K562 (cell line): ENCODE data around the gene YIF1A. TPM values are rescaled to one million over a fixed set of nuclear protein-coding genes. Genes with fewer than 3 reads are reported as not detected.
A peak's percentile ranks its signal among the peaks of the same experiment; 100 is the strongest.

ENCODE experiments used
- BDP1 ChIP-seq: IDR thresholded peaks from 3 replicates; pipeline ENCODE4 v1.6.1; 2011; ENCODE audit not compliant: insufficient read length, insufficient read depth
- ETS2 ChIP-seq: IDR thresholded peaks from 2 replicates; pipeline ENCODE4 v1.6.1; 2016; ENCODE audit warnings: borderline replicate concordance, missing genetic modification characterization, mild to moderate bottlenecking, moderate library complexity, missing compliant biosample characterization; ENCODE audit not compliant: poor library complexity, severe bottlenecking
- KAT7 ChIP-seq: sonication (generic); formaldehyde crosslinking; IDR thresholded peaks from 2 replicates; pipeline ENCODE4 v1.8.0; 2022; ENCODE audit warnings: missing genetic modification reagents, mild to moderate bottlenecking, borderline replicate concordance
- MBD2 ChIP-seq: sonication (generic); IDR thresholded peaks from 2 replicates; pipeline ENCODE4 v1.6.1; 2016; ENCODE audit warnings: low read depth, borderline replicate concordance
- SRF ChIP-seq, 2 experiments: fragments of 250-450, 450-650 bp in 1 of 2; sonication (Bioruptor Pico) in 1 of 2; sonication (generic) in 1 of 2; formaldehyde crosslinking; IDR thresholded peaks; 2 replicates each; pipeline versions ENCODE4 v1.5.0 to v1.5.1; 2020 to 2022; ENCODE audit warnings: mild to moderate bottlenecking in 1 of 2, missing genetic modification reagents in 1 of 2
- polyA plus RNA-seq, 8 experiments: library from polyadenylated mRNA; depleted of rRNA in 4 of 8; stranded (reverse) in 5 of 8; unstranded in 3 of 8; fragments of >200 nt; fragmentation: Nextera tagmentation in 2 of 8; fragmentation: Illumina TruSeq in 1 of 8; extraction: Ambion mirVana in 2 of 8; extraction: Trizol in 1 of 8; gene quantifications; 2 replicates each; pipeline versions ENCODE4 v1.2.1 to v1.2.3, GENCODE V29; 2011 to 2014; ENCODE audit warnings: inconsistent platforms in 1 of 8, missing spikeins in 1 of 8
- total RNA-seq, 7 experiments: library from RNA; depleted of rRNA in 6 of 7; stranded (reverse); fragments of >200 nt in 6 of 7; fragmentation: Illumina TruSeq in 2 of 7; extraction: Trizol in 2 of 7; gene quantifications; 2 replicates each; pipeline versions ENCODE4 v1.2.1 to v1.2.3, GENCODE V29; 2011 to 2021; ENCODE audit warnings: low replicate concordance in 1 of 7
- TF ChIP-seq, protein P1 (sequence below), 2 experiments: IDR thresholded peaks; 2 replicates each; pipeline ENCODE4 v1.6.1; 2011; ENCODE audit warnings: borderline replicate concordance in 1 of 2, control low read depth in 1 of 2, low read depth in 1 of 2, low read length in 1 of 2, mild to moderate bottlenecking in 1 of 2, mixed read lengths in 1 of 2, moderate library complexity in 1 of 2; ENCODE audit not compliant: insufficient read depth in 1 of 2, insufficient read length in 1 of 2, poor library complexity in 1 of 2, severe bottlenecking in 1 of 2; ENCODE audit errors: extremely low read depth in 1 of 2
- TF ChIP-seq, protein P2 (sequence below): fragments of 450-650 bp; formaldehyde crosslinking; IDR thresholded peaks from 2 replicates; pipeline ENCODE4 v1.4.0; 2020; ENCODE audit warnings: mild to moderate bottlenecking
- TF ChIP-seq, protein P3 (sequence below): sonication (generic); formaldehyde crosslinking; IDR thresholded peaks from 2 replicates; pipeline ENCODE4 v1.8.1; 2023; ENCODE audit warnings: missing genetic modification reagents, mild to moderate bottlenecking, borderline replicate concordance
- TF ChIP-seq, protein P4 (sequence below): fragments of 450-650 bp; IDR thresholded peaks from 2 replicates; pipeline ENCODE4 v1.6.1; 2016; ENCODE audit warnings: low read depth

The YIF1A gene
- total and polyA plus RNA-seq, 9 of the 15 experiments (the other 6 are each of a cell fraction or from before 2014, with no cell fraction given) = 8.6 to 121 (median 77.2) TPM

DNA sequence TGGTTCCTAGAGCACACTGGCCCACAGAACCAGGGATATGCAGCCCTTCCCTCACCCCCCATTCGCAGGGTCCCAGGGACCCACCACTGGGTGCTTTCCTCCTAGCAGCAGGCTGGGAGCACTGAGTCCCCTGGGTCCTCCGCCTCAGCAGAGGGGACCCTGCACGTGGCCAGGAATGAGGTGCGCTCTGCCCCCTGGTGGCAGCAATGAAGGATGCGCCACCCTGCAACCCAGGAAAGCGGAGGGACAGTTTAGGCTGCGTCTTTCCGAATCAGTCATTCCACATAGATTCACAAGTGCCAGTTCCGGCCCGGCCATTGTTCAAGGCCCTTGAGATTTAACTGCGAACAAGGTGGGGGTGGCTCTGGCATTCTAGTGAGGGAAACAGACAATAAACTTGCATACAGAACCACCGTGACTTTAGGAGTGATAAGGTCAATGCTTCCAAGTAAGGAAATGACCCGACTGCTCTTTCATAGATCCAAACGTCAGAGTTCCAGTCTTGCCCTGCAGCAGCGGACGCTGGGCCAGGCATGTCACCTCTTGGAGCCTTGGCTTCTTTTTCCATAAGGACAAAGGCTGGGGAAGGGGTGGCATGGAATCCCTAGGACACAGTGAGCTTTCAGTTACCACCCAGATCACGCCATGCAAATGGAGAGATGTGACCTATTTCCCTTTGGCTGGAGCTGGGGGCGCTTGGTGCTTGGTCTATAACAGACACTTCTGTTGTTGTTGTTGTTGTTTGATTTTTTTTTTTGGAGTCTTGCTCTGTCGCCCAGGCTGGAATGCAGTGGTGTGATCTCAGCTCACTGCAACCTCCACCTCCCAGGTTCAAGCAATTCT is 39.6 kb upstream of the YIF1A start (continued):
- TF ChIP-seq, protein P1, sequence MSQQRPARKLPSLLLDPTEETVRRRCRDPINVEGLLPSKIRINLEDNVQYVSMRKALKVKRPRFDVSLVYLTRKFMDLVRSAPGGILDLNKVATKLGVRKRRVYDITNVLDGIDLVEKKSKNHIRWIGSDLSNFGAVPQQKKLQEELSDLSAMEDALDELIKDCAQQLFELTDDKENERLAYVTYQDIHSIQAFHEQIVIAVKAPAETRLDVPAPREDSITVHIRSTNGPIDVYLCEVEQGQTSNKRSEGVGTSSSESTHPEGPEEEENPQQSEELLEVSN (IDR thresholded peaks at IDR 0.05; ENCODE audit: borderline replicate concordance in 1 of 2, extremely low read depth in 1 of 2, insufficient read depth in 1 of 2, insufficient read length in 1 of 2, low read depth in 1 of 2, low read length in 1 of 2, poor library complexity in 1 of 2, severe bottlenecking in 1 of 2) = peak; percentile 87 to 88
- TF ChIP-seq SRF (CRISPR knock-in tag; IDR thresholded peaks at IDR 0.05) (peak in 1 of 2 experiments; percentile 32; a peak in 1 of 4 replicates), KAT7 (CRISPR knock-in tag) (peak; percentile 48; the same call in 1 of the 2 replicates), ETS2 (tag) (no peak), BDP1 (no peak), MBD2 (no peak)
- TF ChIP-seq, protein P2, sequence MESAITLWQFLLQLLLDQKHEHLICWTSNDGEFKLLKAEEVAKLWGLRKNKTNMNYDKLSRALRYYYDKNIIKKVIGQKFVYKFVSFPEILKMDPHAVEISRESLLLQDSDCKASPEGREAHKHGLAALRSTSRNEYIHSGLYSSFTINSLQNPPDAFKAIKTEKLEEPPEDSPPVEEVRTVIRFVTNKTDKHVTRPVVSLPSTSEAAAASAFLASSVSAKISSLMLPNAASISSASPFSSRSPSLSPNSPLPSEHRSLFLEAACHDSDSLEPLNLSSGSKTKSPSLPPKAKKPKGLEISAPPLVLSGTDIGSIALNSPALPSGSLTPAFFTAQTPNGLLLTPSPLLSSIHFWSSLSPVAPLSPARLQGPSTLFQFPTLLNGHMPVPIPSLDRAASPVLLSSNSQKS = no peak
- TF ChIP-seq, protein P3, sequence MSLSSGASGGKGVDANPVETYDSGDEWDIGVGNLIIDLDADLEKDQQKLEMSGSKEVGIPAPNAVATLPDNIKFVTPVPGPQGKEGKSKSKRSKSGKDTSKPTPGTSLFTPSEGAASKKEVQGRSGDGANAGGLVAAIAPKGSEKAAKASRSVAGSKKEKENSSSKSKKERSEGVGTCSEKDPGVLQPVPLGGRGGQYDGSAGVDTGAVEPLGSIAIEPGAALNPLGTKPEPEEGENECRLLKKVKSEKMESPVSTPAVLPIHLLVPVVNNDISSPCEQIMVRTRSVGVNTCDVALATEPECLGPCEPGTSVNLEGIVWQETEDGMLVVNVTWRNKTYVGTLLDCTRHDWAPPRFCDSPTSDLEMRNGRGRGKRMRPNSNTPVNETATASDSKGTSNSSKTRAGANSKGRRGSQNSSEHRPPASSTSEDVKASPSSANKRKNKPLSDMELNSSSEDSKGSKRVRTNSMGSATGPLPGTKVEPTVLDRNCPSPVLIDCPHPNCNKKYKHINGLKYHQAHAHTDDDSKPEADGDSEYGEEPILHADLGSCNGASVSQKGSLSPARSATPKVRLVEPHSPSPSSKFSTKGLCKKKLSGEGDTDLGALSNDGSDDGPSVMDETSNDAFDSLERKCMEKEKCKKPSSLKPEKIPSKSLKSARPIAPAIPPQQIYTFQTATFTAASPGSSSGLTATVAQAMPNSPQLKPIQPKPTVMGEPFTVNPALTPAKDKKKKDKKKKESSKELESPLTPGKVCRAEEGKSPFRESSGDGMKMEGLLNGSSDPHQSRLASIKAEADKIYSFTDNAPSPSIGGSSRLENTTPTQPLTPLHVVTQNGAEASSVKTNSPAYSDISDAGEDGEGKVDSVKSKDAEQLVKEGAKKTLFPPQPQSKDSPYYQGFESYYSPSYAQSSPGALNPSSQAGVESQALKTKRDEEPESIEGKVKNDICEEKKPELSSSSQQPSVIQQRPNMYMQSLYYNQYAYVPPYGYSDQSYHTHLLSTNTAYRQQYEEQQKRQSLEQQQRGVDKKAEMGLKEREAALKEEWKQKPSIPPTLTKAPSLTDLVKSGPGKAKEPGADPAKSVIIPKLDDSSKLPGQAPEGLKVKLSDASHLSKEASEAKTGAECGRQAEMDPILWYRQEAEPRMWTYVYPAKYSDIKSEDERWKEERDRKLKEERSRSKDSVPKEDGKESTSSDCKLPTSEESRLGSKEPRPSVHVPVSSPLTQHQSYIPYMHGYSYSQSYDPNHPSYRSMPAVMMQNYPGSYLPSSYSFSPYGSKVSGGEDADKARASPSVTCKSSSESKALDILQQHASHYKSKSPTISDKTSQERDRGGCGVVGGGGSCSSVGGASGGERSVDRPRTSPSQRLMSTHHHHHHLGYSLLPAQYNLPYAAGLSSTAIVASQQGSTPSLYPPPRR (CRISPR knock-in tag) = no peak
- TF ChIP-seq, protein P4, sequence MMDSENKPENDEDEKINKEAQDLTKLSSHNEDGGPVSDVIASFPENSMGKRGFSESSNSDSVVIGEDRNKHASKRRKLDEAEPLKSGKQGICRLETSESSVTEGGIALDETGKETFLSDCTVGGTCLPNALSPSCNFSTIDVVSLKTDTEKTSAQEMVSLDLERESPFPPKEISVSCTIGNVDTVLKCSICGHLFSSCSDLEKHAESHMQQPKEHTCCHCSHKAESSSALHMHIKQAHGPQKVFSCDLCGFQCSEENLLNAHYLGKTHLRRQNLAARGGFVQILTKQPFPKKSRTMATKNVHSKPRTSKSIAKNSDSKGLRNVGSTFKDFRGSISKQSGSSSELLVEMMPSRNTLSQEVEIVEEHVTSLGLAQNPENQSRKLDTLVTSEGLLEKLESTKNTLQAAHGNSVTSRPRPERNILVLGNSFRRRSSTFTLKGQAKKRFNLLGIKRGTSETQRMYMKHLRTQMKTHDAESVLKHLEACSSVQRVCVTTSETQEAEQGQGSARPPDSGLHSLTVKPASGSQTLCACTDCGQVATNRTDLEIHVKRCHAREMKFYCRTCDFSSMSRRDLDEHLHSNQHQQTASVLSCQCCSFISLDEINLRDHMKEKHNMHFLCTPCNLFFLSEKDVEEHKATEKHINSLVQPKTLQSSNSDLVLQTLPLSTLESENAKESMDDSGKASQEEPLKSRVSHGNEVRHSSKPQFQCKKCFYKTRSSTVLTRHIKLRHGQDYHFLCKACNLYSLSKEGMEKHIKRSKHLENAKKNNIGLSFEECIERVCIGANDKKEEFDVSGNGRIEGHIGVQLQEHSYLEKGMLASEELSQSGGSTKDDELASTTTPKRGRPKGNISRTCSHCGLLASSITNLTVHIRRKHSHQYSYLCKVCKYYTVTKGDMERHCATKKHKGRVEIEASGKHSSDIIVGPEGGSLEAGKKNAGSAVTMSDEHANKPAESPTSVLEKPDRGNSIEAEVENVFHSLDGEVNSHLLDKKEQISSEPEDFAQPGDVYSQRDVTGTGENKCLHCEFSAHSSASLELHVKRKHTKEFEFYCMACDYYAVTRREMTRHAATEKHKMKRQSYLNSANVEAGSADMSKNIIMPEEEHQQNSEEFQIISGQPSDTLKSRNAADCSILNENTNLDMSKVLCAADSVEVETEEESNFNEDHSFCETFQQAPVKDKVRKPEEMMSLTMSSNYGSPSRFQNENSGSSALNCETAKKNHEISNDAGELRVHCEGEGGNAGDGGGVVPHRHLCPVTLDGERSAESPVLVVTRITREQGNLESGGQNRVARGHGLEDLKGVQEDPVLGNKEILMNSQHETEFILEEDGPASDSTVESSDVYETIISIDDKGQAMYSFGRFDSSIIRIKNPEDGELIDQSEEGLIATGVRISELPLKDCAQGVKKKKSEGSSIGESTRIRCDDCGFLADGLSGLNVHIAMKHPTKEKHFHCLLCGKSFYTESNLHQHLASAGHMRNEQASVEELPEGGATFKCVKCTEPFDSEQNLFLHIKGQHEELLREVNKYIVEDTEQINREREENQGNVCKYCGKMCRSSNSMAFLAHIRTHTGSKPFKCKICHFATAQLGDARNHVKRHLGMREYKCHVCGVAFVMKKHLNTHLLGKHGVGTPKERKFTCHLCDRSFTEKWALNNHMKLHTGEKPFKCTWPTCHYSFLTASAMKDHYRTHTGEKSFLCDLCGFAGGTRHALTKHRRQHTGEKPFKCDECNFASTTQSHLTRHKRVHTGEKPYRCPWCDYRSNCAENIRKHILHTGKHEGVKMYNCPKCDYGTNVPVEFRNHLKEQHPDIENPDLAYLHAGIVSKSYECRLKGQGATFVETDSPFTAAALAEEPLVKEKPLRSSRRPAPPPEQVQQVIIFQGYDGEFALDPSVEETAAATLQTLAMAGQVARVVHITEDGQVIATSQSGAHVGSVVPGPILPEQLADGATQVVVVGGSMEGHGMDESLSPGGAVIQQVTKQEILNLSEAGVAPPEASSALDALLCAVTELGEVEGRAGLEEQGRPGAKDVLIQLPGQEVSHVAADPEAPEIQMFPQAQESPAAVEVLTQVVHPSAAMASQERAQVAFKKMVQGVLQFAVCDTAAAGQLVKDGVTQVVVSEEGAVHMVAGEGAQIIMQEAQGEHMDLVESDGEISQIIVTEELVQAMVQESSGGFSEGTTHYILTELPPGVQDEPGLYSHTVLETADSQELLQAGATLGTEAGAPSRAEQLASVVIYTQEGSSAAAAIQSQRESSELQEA = no peak
